ENCODE measurements around the gene TMEM178B. TPM values are rescaled to one million over a fixed set of nuclear protein-coding genes. Genes with fewer than 3 reads are reported as not detected.

The TMEM178B gene
- total RNA-seq, 2 donors from 2014 or later = 1.7 to 4.1 TPM

- H3K9ac ChIP-seq (ENCODE audit: extremely low read depth, low read length, poor library complexity, severe bottlenecking) = no peak overlapping the region
- H3K4me3 Mint-ChIP-seq = no peak overlapping the region
- H3K27me3 Mint-ChIP-seq (ENCODE audit: insufficient read depth) = no peaks in the 10 kb centered on the region
- no peak overlapping the region for H3K27ac ChIP-seq (ENCODE audit: low read depth, low read length)
- no peaks in the 10 kb centered on the region for H3K9me3 Mint-ChIP-seq
- H3K36me3 Mint-ChIP-seq (ENCODE audit: low read depth) = no peaks in the 10 kb centered on the region
- 95 to 100% methylated on average over 1 of the region's 1 CpG for WGBS, 2 experiments (ENCODE audit: insufficient coverage in 1 of 2, insufficient read length in 1 of 2)
- H3K4me3 ChIP-seq (ENCODE audit: low read length) = no peak overlapping the region
- no peak for DNase-seq
- no peaks in the 10 kb centered on the region for H3K36me3 ChIP-seq (ENCODE audit: control insufficient read depth, insufficient read depth, low read length)
- no peaks in the 10 kb centered on the region for H3K27me3 ChIP-seq (ENCODE audit: control insufficient read depth, insufficient read depth, low read length, poor library complexity, severe bottlenecking)
- no peaks in the 10 kb centered on the region for H3K4me1 ChIP-seq (ENCODE audit: control insufficient read depth, insufficient read depth, low read length)
- H3K4me1 Mint-ChIP-seq = no peaks in the 10 kb centered on the region
- no peak overlapping the region for H3K27ac Mint-ChIP-seq
- no peak for TF ChIP-seq CTCF (conservative IDR thresholded peaks at IDR 0.05)
- H3K9me3 ChIP-seq (ENCODE audit: control insufficient read depth, low read length) = no peaks in the 10 kb centered on the region
Observed at GRCh38 chr7:141475679-141476078, 401.8 kb downstream of the TMEM178B start.

GRCh38 chr7:141477865-141478264 is 404.0 kb downstream of the TMEM178B start:
- 88 to 100% methylated on average over 4 of the region's 4 CpGs for WGBS, 2 experiments (ENCODE audit: insufficient coverage in 1 of 2, insufficient read length in 1 of 2)
- Mint-ChIP-seq H3K36me3 (ENCODE audit: low read depth) (no peaks in the 10 kb centered on the region), H3K4me3 (no peak overlapping the region), H3K27me3 (ENCODE audit: insufficient read depth) (no peaks in the 10 kb centered on the region), H3K4me1 (no peaks in the 10 kb centered on the region), H3K9me3 (no peaks in the 10 kb centered on the region), H3K27ac (no peak overlapping the region)
- Histone ChIP-seq H3K27ac (ENCODE audit: low read depth, low read length) (no peak overlapping the region), H3K27me3 (ENCODE audit: control insufficient read depth, insufficient read depth, low read length, poor library complexity, severe bottlenecking) (no peaks in the 10 kb centered on the region), H3K9ac (ENCODE audit: extremely low read depth, low read length, poor library complexity, severe bottlenecking) (no peak overlapping the region), H3K36me3 (ENCODE audit: control insufficient read depth, insufficient read depth, low read length) (no peaks in the 10 kb centered on the region), H3K4me1 (ENCODE audit: control insufficient read depth, insufficient read depth, low read length) (no peaks in the 10 kb centered on the region), H3K9me3 (ENCODE audit: control insufficient read depth, low read length) (no peaks in the 10 kb centered on the region), H3K4me3 (ENCODE audit: low read length) (no peak overlapping the region)
- TF ChIP-seq CTCF (conservative IDR thresholded peaks at IDR 0.05) = no peak
- DNase-seq = no peak

- H3K27me3 Mint-ChIP-seq (ENCODE audit: insufficient read depth) = no peaks in the 10 kb centered on the region
- no peaks in the 10 kb centered on the region for H3K36me3 Mint-ChIP-seq (ENCODE audit: low read depth)
- no peaks in the 10 kb centered on the region for H3K36me3 ChIP-seq (ENCODE audit: control insufficient read depth, insufficient read depth, low read length)
- H3K4me1 Mint-ChIP-seq = no peaks in the 10 kb centered on the region
- H3K9me3 ChIP-seq (ENCODE audit: control insufficient read depth, low read length) = no peaks in the 10 kb centered on the region
- TF ChIP-seq CTCF (conservative IDR thresholded peaks at IDR 0.05) = no peak
- H3K27ac ChIP-seq (ENCODE audit: low read depth, low read length) = no peak overlapping the region
- no peak overlapping the region for H3K9ac ChIP-seq (ENCODE audit: extremely low read depth, low read length, poor library complexity, severe bottlenecking)
- WGBS, 2 experiments (ENCODE audit: insufficient coverage in 1 of 2, insufficient read length in 1 of 2) = 83 to 98% methylated on average over 1 to 4 of the region's 4 CpGs
- no peak overlapping the region for H3K4me3 ChIP-seq (ENCODE audit: low read length)
- DNase-seq = no peak
- H3K27ac Mint-ChIP-seq = no peak overlapping the region
- H3K9me3 Mint-ChIP-seq = no peaks in the 10 kb centered on the region
- no peaks in the 10 kb centered on the region for H3K4me1 ChIP-seq (ENCODE audit: control insufficient read depth, insufficient read depth, low read length)
- H3K27me3 ChIP-seq (ENCODE audit: control insufficient read depth, insufficient read depth, low read length, poor library complexity, severe bottlenecking) = no peaks in the 10 kb centered on the region
- H3K4me3 Mint-ChIP-seq = no peak overlapping the region
Observed at GRCh38 chr7:141478845-141479244, 405.0 kb downstream of the TMEM178B start.
